ENCODE data around the gene PRR19. TPM values are rescaled to one million over a fixed set of nuclear protein-coding genes. Genes with fewer than 3 reads are reported as not detected.

The PRR19 gene
- total RNA-seq, 2 donors from 2014 or later, result 0.19 TPM; not detected in 1

- no peak for DNase-seq (ENCODE audit: low spot score)
- intact Hi-C loops (cut with DNase I), result no loop called here
Observed at GRCh38 chr19:42356686-42357085, 54.8 kb downstream of the PRR19 start.

GRCh38 chr19:42357290-42357689 lies 55.4 kb downstream of the PRR19 start:
- intact Hi-C loops (cut with DNase I), result no loop called here
- no peak for DNase-seq (ENCODE audit: low spot score)

Small RNA genes lying within 50 kb of the gene (microRNA-seq; reads per million reads assigned to microRNA genes)
- gene MIR8077 (ENCODE audit: borderline microRNAs expressed in 2 of 2), result 0 reads per million in 2 donors

Other genes with a start within 250 kb of the PRR19 start
- gene GRIK5, start 231.9 kb upstream of the PRR19 start, total RNA-seq, result 10 to 100 TPM; 11.3 to 13.4 TPM
- 1 to 10 TPM; 7.6 to 9.1 TPM for gene ZNF574, start 226.0 kb upstream of the PRR19 start, total RNA-seq
- gene POU2F2, start 169.7 kb upstream of the PRR19 start, total RNA-seq, result 1 to 10 TPM; 2.1 to 3.1 TPM
- 10 to 100 TPM; 12.2 to 13.0 TPM for gene DEDD2, start 84.5 kb upstream of the PRR19 start, total RNA-seq
- gene ZNF526, start 81.8 kb upstream of the PRR19 start, total RNA-seq, result 1 to 10 TPM; 8.2 to 8.7 TPM
- gene GSK3A, start 59.5 kb upstream of the PRR19 start, total RNA-seq, result 10 to 100 TPM; 29.2 to 35.1 TPM
- 10 to 100 TPM; 47.9 to 54.5 TPM for gene ERF, start 47.0 kb upstream of the PRR19 start, total RNA-seq
- gene CIC, start 32.9 kb upstream of the PRR19 start, total RNA-seq, result 10 to 100 TPM; 57.7 to 79.0 TPM
- gene PAFAH1B3, start 492 bp downstream of the PRR19 start, total RNA-seq, result 1 to 10 TPM; 5.7 to 5.8 TPM
- under 1 TPM in 1 of 2 donors, not detected in 1; 0.14 TPM for gene TMEM145, start 11.2 kb downstream of the PRR19 start, total RNA-seq
- gene MEGF8, start 23.5 kb downstream of the PRR19 start, total RNA-seq, result 10 to 100 TPM; 16.8 to 20.4 TPM
- under 1 TPM; 0.52 to 0.88 TPM for gene CNFN, start 88.2 kb downstream of the PRR19 start, total RNA-seq
- 1 to 10 TPM; 4.4 to 6.7 TPM for gene LIPE, start 125.3 kb downstream of the PRR19 start, total RNA-seq
- gene CXCL17, start 140.8 kb downstream of the PRR19 start, total RNA-seq, result not detected
- 1 to 10 TPM; 2.6 to 3.0 TPM for gene CEACAM1, start 226.3 kb downstream of the PRR19 start, total RNA-seq

Data from posterior vena cava (tissue), 2 donors.